Ovary (tissue), 9 donors: ENCODE measurements around the gene ANKH. TPM values are rescaled to one million over a fixed set of nuclear protein-coding genes. Genes with fewer than 3 reads are reported as not detected.
A peak's percentile ranks its signal among the peaks of the same experiment; 100 is the strongest.

Experiments used
- DNase-seq, 5 donors: peaks; one replicate each; pipeline ENCODE4 v3.0.0-alpha.2; 2019 to 2020
- H3K27ac ChIP-seq, 2 donors: fragments of 200-600 bp; one replicate each; pipeline versions ENCODE4 v1.5.1 to v1.8.0; 2019 to 2022
- H3K27me3 ChIP-seq: fragments of 200-600 bp; one replicate; pipeline ENCODE4 v1.8.0; 2022
- H3K36me3 ChIP-seq: fragments of 200-600 bp; sonication (generic); one replicate; pipeline ENCODE4 v1.5.1; 2019
- H3K4me1 ChIP-seq: one replicate; pipeline ENCODE4 v1.8.1; 2013; ENCODE audit warnings: mild to moderate bottlenecking, moderate library complexity; ENCODE audit not compliant: insufficient read depth
- H3K4me3 ChIP-seq: fragments of 200-600 bp; sonication (generic); one replicate; pipeline ENCODE4 v1.5.1; 2017
- H3K9me3 ChIP-seq, 2 donors: fragments of 200-600 bp in 1 of 2; sonication (generic) in 1 of 2; one replicate each; pipeline versions ENCODE4 v1.5.1 to v1.8.1; 2013 to 2019; ENCODE audit warnings: mild to moderate bottlenecking in 1 of 2, moderate library complexity in 1 of 2
- EP300 ChIP-seq: sonication (generic); formaldehyde crosslinking; IDR thresholded peaks from one replicate; pipeline ENCODE4 v1.6.1; 2017; ENCODE audit warnings: antibody characterized with exemption
- POLR2A ChIP-seq: fragments of 450-650 bp; IDR thresholded peaks from one replicate; pipeline ENCODE4 v1.6.1; 2017; ENCODE audit warnings: antibody characterized with exemption, mild to moderate bottlenecking, moderate library complexity
- WGBS, 3 donors: extraction: QIAGEN DNeasy Blood & Tissue Kit in 1 of 3; methylation state at CpG; one replicate each; pipeline versions ENCODE4 v1.1.5 to v1.1.7; 2013 to 2017; 5-methylcytosine and 5-hydroxymethylcytosine counted together
- intact Hi-C, 4 donors: fragments of 100-400 bp; cut with DNase I; formaldehyde crosslinking; loops; one replicate each; pipeline versions ENCODE4 v1.11.0 to v1.15.1; 2022 to 2023
- polyA plus RNA-seq, 2 donors: library from polyadenylated mRNA; stranded (reverse); fragments of 200-250 nt in 1 of 2; fragments of 350-450 nt in 1 of 2; fragmentation: Illumina TruSeq in 1 of 2; extraction: RNeasy Lipid Tissue Mini Kit (QIAGEN cat#74804) in 1 of 2; gene quantifications; one replicate each; pipeline ENCODE4 v1.2.3, GENCODE V29; 2013 to 2014
- total RNA-seq, 7 donors: library from RNA; depleted of rRNA in 2 of 7; stranded (reverse); fragments of >200 nt in 2 of 7; fragmentation: NEBNext Ultra II Directional in 3 of 7; extraction: Animal tissue kit (Norgen Biotek cat#: 25700) in 3 of 7; gene quantifications; one replicate each; pipeline versions ENCODE4 v1.1.0 to v1.2.4, GENCODE V29; 2016 to 2023
- TF ChIP-seq, protein P1 (sequence below), 3 donors: fragments of 450-650 bp in 2 of 3; fragments of 200-600 bp in 1 of 3; IDR thresholded peaks; one replicate each; pipeline versions ENCODE4 v1.5.1 to v1.8.0; 2016 to 2022; ENCODE audit warnings: antibody characterized with exemption in 3 of 3, mild to moderate bottlenecking in 1 of 3
- donor health status: DM: no; HTN: no; CAD: no; lungs with moderate emphysema.
- donor health status: DM: no; HTN: no; CAD: no.
- donor health status: Bipolar disorder and iron deficiency.
- donor health status: DM: yes; HTN: yes; CAD: no.
- donor health status: DM: no; HTN: no; CAD: no.
- donor health status: DM: yes; HTN: yes; CAD: no.

Gene ANKH
- total and polyA plus RNA-seq, 9 donors, result 17.2 to 80.7 (median 44.6) TPM

DNA sequence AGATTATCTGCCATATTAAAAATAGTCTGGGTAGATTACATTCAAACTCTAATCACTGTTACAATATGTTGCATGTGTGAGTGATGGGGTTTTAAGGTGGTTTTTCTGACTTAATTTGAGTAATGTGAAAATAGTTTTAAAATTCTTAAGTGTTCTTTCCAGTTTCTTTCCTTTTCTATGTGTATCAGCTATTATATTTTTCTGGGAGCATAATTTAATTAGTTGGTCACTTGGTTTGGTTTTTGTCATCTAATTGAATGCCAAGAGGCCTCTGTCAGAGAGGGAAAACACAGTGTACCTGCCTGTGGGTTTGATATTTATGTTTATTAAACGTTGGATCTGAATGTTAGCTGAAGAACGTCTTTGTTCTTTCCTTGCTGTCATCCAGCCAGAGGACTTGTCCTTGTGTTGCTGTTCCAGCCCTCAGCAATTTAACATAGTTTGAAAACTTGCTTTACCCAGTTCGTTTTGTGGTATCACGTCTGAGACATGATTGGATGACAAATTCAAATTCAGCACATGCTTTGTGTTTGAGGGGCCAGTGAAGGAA, 187.6 kb downstream of the ANKH start:
- Histone ChIP-seq H3K4me1 (no peaks in the 10 kb centered on the region), H3K27me3 (no peaks in the 10 kb centered on the region), H3K9me3 (no peaks in the 10 kb centered on the region), H3K27ac (no peak overlapping the region), H3K36me3 (no peaks in the 10 kb centered on the region), H3K4me3 (no peak overlapping the region)
- no peak for TF ChIP-seq POLR2A
- TF ChIP-seq, protein P1, sequence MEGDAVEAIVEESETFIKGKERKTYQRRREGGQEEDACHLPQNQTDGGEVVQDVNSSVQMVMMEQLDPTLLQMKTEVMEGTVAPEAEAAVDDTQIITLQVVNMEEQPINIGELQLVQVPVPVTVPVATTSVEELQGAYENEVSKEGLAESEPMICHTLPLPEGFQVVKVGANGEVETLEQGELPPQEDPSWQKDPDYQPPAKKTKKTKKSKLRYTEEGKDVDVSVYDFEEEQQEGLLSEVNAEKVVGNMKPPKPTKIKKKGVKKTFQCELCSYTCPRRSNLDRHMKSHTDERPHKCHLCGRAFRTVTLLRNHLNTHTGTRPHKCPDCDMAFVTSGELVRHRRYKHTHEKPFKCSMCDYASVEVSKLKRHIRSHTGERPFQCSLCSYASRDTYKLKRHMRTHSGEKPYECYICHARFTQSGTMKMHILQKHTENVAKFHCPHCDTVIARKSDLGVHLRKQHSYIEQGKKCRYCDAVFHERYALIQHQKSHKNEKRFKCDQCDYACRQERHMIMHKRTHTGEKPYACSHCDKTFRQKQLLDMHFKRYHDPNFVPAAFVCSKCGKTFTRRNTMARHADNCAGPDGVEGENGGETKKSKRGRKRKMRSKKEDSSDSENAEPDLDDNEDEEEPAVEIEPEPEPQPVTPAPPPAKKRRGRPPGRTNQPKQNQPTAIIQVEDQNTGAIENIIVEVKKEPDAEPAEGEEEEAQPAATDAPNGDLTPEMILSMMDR (IDR thresholded peaks at IDR 0.05), result no peak
- TF ChIP-seq EP300, result no peak
- 19 to 34% (median 31%) methylated on average over 4 of the region's 4 CpGs for WGBS, 3 donors
- intact Hi-C loops, result no loop called here
- DNase-seq, result no peak

DNA sequence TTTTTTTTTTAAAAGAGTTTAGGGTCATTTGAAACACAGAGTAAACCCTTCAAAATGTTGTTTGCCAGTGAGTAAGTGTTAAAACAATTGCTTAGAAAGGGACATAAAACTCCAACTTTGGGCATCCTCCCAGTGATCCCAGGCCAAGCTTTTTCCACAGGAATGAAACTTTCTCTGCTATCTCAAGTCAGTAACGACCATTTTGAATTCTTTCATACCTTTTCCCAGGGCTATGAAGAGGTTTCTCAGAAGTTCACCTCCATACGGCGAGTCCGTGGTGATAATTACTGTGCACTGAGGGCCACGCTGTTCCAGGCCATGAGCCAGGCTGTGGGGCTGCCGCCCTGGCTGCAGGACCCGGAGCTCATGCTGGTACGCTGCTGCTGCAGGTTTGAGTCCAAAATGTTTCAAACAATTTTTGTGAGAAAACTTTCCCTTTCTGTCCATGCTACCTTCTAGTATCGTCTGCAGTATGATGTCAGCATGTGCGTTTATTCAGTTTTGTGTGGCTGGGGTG, 190.3 kb downstream of the ANKH start:
- peak in 2 of 5 donors; percentile 26 to 62 for DNase-seq
- 22 to 31% (median 29%) methylated on average over 10 of the region's 10 CpGs for WGBS, 3 donors
- Histone ChIP-seq H3K9me3 (no peaks in the 10 kb centered on the region), H3K27me3 (no peaks in the 10 kb centered on the region), H3K4me3 (no peak overlapping the region), H3K4me1 (no peaks in the 10 kb centered on the region), H3K27ac (no peak overlapping the region), H3K36me3 (no peaks in the 10 kb centered on the region)
- intact Hi-C loops, result no loop called here
- TF ChIP-seq, protein P1 (IDR thresholded peaks at IDR 0.05), result no peak
- TF ChIP-seq EP300 (no peak), POLR2A (no peak)

DNA sequence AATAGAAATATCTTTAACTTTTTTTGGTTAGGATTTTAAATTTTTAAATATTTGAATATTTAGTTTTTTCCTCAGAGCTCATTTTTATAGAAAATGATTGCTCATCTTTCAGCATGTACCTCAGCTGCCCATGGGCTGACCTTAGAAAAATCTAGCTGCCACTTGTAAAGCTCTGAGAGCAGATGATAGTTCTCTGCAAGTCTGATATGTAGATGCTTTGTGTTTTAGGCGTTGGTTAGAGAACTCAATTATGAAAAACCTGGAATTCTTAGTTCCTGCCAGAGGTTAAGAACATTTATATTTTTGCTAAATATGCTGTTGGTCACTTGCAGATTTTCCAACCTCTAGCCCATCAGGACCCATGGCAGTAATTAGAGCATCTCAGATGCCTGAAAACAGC, 192.0 kb downstream of the ANKH start:
- 29 to 35% (median 35%) methylated on average over 1 of the region's 1 CpG for WGBS, 3 donors
- Histone ChIP-seq H3K27ac (no peak overlapping the region), H3K4me1 (no peaks in the 10 kb centered on the region), H3K9me3 (no peaks in the 10 kb centered on the region), H3K36me3 (no peaks in the 10 kb centered on the region), H3K27me3 (no peaks in the 10 kb centered on the region), H3K4me3 (no peak overlapping the region)
- DNase-seq, result no peak
- intact Hi-C loops, result no loop called here
- TF ChIP-seq POLR2A, result no peak
- TF ChIP-seq, protein P1 (IDR thresholded peaks at IDR 0.05), result no peak
- no peak for TF ChIP-seq EP300

DNA sequence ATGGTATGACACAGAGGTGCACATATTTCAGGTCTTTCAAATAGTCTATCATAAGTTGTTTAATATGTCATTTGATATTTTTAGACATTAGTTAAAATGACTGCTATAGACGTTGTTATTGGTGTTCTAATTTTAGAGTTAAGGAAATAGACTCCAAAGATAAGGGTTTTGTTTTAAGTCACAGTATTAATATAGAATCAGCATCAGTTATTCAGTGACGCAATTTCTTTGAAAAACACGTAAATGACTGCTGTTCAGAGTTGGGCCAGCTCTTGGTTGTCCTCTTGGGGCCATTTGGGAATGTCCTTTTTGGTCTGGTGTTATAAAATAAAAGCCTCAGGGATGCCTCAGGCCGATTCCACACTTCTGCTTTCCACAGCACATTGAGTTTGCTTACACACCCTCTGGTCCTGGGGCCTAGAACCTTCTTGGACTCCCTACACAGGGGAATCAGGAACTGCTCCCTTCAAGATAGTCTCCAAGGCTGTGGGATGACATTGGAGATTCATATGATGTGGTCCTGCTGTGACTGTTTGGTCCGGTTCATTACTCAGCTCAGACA, 192.7 kb downstream of the ANKH start:
- Histone ChIP-seq H3K4me1 (no peaks in the 10 kb centered on the region), H3K27ac (no peak overlapping the region), H3K4me3 (no peak overlapping the region), H3K36me3 (no peaks in the 10 kb centered on the region), H3K9me3 (no peaks in the 10 kb centered on the region), H3K27me3 (no peaks in the 10 kb centered on the region)
- intact Hi-C loops, result no loop called here
- no peak for TF ChIP-seq POLR2A
- no peak for TF ChIP-seq EP300
- TF ChIP-seq, protein P1 (IDR thresholded peaks at IDR 0.05), result no peak
- no peak for DNase-seq
- WGBS, 3 donors, result 81 to 88% (median 83%) methylated on average over 5 of the region's 5 CpGs
